Measurements from ENCODE around the gene MED8.

MED8 gene

GRCh38 chr1:43398227-43398626, 8.6 kb upstream of the MED8 start:
- DNase-seq (ENCODE audit: low read depth) = no peak
- no peak for TF ChIP-seq CTCF (IDR thresholded peaks at IDR 0.05; ENCODE audit: insufficient read depth, low read depth, low read length, missing control alignments)
- no peak overlapping the region for H3K4me3 ChIP-seq (ENCODE audit: low read length)

- no peak for TF ChIP-seq CTCF (IDR thresholded peaks at IDR 0.05; ENCODE audit: insufficient read depth, low read depth, low read length, missing control alignments)
- no peak overlapping the region for H3K4me3 ChIP-seq (ENCODE audit: low read length)
- DNase-seq (ENCODE audit: low read depth) = no peak
Measured at GRCh38 chr1:43396059-43396458, 6.5 kb upstream of the MED8 start.

- no peak for DNase-seq (ENCODE audit: low read depth)
- no peak for TF ChIP-seq CTCF (IDR thresholded peaks at IDR 0.05; ENCODE audit: insufficient read depth, low read depth, low read length, missing control alignments)
- H3K4me3 ChIP-seq (ENCODE audit: low read length) = no peak overlapping the region
Measured at GRCh38 chr1:43395523-43395922, 5.9 kb upstream of the MED8 start.

- no peak for DNase-seq (ENCODE audit: low read depth)
- H3K4me3 ChIP-seq (ENCODE audit: low read length) = no peak overlapping the region
- TF ChIP-seq CTCF (IDR thresholded peaks at IDR 0.05; ENCODE audit: insufficient read depth, low read depth, low read length, missing control alignments) = no peak
Measured at GRCh38 chr1:43392702-43393101, 3.1 kb upstream of the MED8 start.

- peak overlapping the region; percentile 86 for H3K4me3 ChIP-seq (ENCODE audit: low read length)
- DNase-seq (ENCODE audit: low read depth) = no peak
- no peak for TF ChIP-seq CTCF (IDR thresholded peaks at IDR 0.05; ENCODE audit: insufficient read depth, low read depth, low read length, missing control alignments)
Measured at GRCh38 chr1:43388613-43389012, 987 bp downstream of the MED8 start.

- TF ChIP-seq CTCF (IDR thresholded peaks at IDR 0.05; ENCODE audit: insufficient read depth, low read depth, low read length, missing control alignments) = no peak
- H3K4me3 ChIP-seq (ENCODE audit: low read length) = peak overlapping the region; percentile 86
- DNase-seq (ENCODE audit: low read depth) = peak; percentile 93
Measured at GRCh38 chr1:43387976-43388599, 1.5 kb downstream of the MED8 start.

GRCh38 chr1:43386676-43387075, 2.9 kb downstream of the MED8 start:
- no peak overlapping the region for H3K4me3 ChIP-seq (ENCODE audit: low read length)
- no peak for DNase-seq (ENCODE audit: low read depth)
- TF ChIP-seq CTCF (IDR thresholded peaks at IDR 0.05; ENCODE audit: insufficient read depth, low read depth, low read length, missing control alignments) = no peak

Measured in epithelial cell of esophagus (primary cell).